ENCODE data around the gene MND1. TPM values are rescaled to one million over a fixed set of nuclear protein-coding genes. Genes with fewer than 3 reads are reported as not detected.
"Not testable (repeated sequence)": the region's sequence is repeated elsewhere in the genome, so short reads cannot be mapped to it uniquely, and the experiment has no call there.

MND1 gene
- polyA plus RNA-seq, 2 donors, result 3.4 to 4.6 TPM

DNA sequence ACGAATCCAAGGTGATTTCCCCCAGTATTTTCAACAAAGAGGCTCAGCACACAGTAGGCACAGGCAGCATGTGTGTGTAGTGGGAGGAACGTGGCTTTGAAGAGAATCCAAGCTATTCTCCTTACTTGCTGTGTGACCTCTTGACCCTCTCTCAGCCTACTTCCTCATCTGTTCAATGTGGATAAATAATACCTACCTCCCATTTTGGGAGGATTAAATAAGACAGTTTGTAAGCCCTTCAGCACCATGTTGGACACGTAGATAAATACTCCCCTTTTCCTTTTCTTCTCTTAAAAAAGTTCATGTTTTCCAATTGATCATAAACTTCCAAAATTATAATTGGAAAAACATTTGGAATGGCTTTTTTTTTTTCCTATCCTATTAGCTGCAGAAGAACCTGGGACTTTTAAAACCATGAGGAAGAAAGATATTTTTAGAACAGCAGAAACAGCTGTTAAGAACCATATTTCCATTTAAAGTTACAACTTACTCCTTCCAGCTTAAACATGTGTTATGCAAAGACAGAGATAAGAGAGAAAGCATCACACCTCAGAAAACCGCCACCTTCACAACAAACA, 65.5 kb downstream of the MND1 start:
- no peak overlapping the region for H3K27ac ChIP-seq (ENCODE audit: low read depth in 2 of 2, low read length in 1 of 2)
- no peaks in the 10 kb centered on the region for H3K27me3 ChIP-seq (ENCODE audit: control insufficient read depth in 1 of 2, insufficient read depth in 2 of 2, low read length in 2 of 2)
- no peaks in the 10 kb centered on the region for H3K36me3 ChIP-seq (ENCODE audit: control insufficient read depth in 2 of 2, insufficient read depth in 2 of 2, low read length in 1 of 2)
- H3K4me1 ChIP-seq (ENCODE audit: control insufficient read depth in 2 of 2, insufficient read depth in 2 of 2, low read length in 1 of 2), result no peaks in the 10 kb centered on the region
- 66 to 74% methylated on average over 4 of the region's 4 CpGs for WGBS, 2 donors
- no peaks in the 10 kb centered on the region for H3K9me3 ChIP-seq (ENCODE audit: control insufficient read depth in 2 of 2, insufficient read depth in 1 of 2, low read depth in 1 of 2, low read length in 1 of 2)
- H3K4me3 ChIP-seq (ENCODE audit: low read depth in 1 of 2, low read length in 2 of 2), result no peak overlapping the region

DNA sequence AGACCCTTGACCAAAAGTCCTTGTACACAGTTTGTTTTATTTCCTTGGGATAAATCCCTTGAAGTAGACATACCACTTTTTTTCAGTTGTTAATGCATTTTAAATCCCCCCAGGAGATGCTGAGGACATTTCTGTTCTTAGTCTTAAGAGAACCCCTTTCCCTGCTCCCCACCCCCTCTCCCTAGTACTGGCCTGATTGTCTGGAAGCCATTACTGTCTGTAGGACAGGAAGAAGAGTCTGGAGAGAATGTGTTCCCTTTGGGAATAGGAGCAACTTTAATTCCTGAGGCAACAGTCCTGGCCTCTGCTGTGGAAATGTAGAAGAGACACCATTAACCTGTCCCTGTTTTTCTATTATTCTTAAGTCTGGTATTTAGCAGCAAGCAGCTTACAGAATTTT, 69.4 kb downstream of the MND1 start:
- no peaks in the 10 kb centered on the region for H3K27me3 ChIP-seq (ENCODE audit: control insufficient read depth in 1 of 2, insufficient read depth in 2 of 2, low read length in 2 of 2)
- no peak overlapping the region for H3K4me3 ChIP-seq (ENCODE audit: low read depth in 1 of 2, low read length in 2 of 2)
- no peaks in the 10 kb centered on the region for H3K36me3 ChIP-seq (ENCODE audit: control insufficient read depth in 2 of 2, insufficient read depth in 2 of 2, low read length in 1 of 2)
- H3K9me3 ChIP-seq (ENCODE audit: control insufficient read depth in 2 of 2, insufficient read depth in 1 of 2, low read depth in 1 of 2, low read length in 1 of 2), result no peaks in the 10 kb centered on the region
- no peak overlapping the region for H3K27ac ChIP-seq (ENCODE audit: low read depth in 2 of 2, low read length in 1 of 2)
- no peaks in the 10 kb centered on the region for H3K4me1 ChIP-seq (ENCODE audit: control insufficient read depth in 2 of 2, insufficient read depth in 2 of 2, low read length in 1 of 2)

DNA sequence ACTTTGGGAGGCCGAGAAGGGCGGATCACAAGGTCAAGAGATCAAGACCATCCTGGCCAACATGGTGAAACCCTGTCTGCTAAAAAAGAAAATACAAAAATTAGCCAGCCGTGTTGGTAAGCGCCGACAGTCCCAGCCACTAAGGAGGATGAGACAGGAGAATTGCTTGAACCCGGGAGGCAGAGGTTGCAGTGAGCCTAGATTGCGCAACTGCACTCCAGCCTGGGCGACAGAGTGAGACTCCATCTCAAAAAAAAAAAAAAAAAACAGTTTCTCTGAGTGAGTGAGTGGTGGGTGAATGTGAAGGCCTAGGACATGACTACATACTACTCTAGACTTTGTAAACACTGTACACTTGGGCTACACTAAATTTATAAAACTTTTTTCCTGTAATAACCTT, 72.0 kb downstream of the MND1 start:
- H3K9me3 ChIP-seq (ENCODE audit: control insufficient read depth in 2 of 2, insufficient read depth in 1 of 2, low read depth in 1 of 2, low read length in 1 of 2); H3K27me3 ChIP-seq (ENCODE audit: control insufficient read depth in 1 of 2, insufficient read depth in 2 of 2, low read length in 2 of 2); H3K4me3 ChIP-seq (ENCODE audit: low read depth in 1 of 2, low read length in 2 of 2); H3K36me3 ChIP-seq (ENCODE audit: control insufficient read depth in 2 of 2, insufficient read depth in 2 of 2, low read length in 1 of 2); H3K27ac ChIP-seq (ENCODE audit: low read depth in 2 of 2, low read length in 1 of 2); H3K4me1 ChIP-seq (ENCODE audit: control insufficient read depth in 2 of 2, insufficient read depth in 2 of 2, low read length in 1 of 2): not testable (repeated sequence)
- WGBS, 2 donors, result 83 to 93% methylated on average over 8 of the region's 8 CpGs

- H3K27me3 ChIP-seq (ENCODE audit: control insufficient read depth in 1 of 2, insufficient read depth in 2 of 2, low read length in 2 of 2), result no peaks in the 10 kb centered on the region
- WGBS, 2 donors, result 92 to 94% methylated on average over 7 of the region's 7 CpGs
- no peak overlapping the region for H3K27ac ChIP-seq (ENCODE audit: low read depth in 2 of 2, low read length in 1 of 2)
- H3K36me3 ChIP-seq (ENCODE audit: control insufficient read depth in 2 of 2, insufficient read depth in 2 of 2, low read length in 1 of 2), result no peaks in the 10 kb centered on the region
- H3K4me1 ChIP-seq (ENCODE audit: control insufficient read depth in 2 of 2, insufficient read depth in 2 of 2, low read length in 1 of 2), result no peaks in the 10 kb centered on the region
- H3K4me3 ChIP-seq (ENCODE audit: low read depth in 1 of 2, low read length in 2 of 2), result no peak overlapping the region
- no peaks in the 10 kb centered on the region for H3K9me3 ChIP-seq (ENCODE audit: control insufficient read depth in 2 of 2, insufficient read depth in 1 of 2, low read depth in 1 of 2, low read length in 1 of 2)
Observed at GRCh38 chr4:153418121-153418520, 73.6 kb downstream of the MND1 start.

DNA sequence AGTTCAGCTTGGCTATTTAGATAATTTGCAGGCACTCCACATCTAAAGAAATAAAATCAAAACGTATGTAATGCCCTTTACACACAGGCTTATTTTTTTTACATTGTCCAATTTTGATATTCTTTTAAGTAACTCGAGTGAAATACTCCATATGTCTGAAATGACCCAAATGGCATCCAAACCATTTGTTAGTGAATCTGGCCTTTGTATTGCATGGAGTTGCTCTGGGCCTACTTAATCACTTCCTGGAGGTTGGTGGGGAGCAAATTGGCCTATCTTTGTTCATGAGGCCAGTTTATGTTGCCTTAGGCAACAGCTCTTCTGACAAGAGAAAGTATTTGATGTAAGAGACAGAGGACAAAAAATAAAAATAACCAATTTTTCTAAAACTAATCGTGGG, 74.1 kb downstream of the MND1 start:
- Histone ChIP-seq H3K27ac (ENCODE audit: low read depth in 2 of 2, low read length in 1 of 2) (no peak overlapping the region), H3K4me3 (ENCODE audit: low read depth in 1 of 2, low read length in 2 of 2) (no peak overlapping the region), H3K36me3 (ENCODE audit: control insufficient read depth in 2 of 2, insufficient read depth in 2 of 2, low read length in 1 of 2) (no peaks in the 10 kb centered on the region), H3K27me3 (ENCODE audit: control insufficient read depth in 1 of 2, insufficient read depth in 2 of 2, low read length in 2 of 2) (no peaks in the 10 kb centered on the region), H3K4me1 (ENCODE audit: control insufficient read depth in 2 of 2, insufficient read depth in 2 of 2, low read length in 1 of 2) (no peaks in the 10 kb centered on the region), H3K9me3 (ENCODE audit: control insufficient read depth in 2 of 2, insufficient read depth in 1 of 2, low read depth in 1 of 2, low read length in 1 of 2) (no peaks in the 10 kb centered on the region)
- 59 to 70% methylated on average over 3 of the region's 3 CpGs for WGBS, 2 donors

GRCh38 chr4:153419029-153419428, 74.5 kb downstream of the MND1 start:
- no peaks in the 10 kb centered on the region for H3K27me3 ChIP-seq (ENCODE audit: control insufficient read depth in 1 of 2, insufficient read depth in 2 of 2, low read length in 2 of 2)
- no peaks in the 10 kb centered on the region for H3K9me3 ChIP-seq (ENCODE audit: control insufficient read depth in 2 of 2, insufficient read depth in 1 of 2, low read depth in 1 of 2, low read length in 1 of 2)
- H3K4me3 ChIP-seq (ENCODE audit: low read depth in 1 of 2, low read length in 2 of 2), result no peak overlapping the region
- 79 to 81% methylated on average over 5 of the region's 5 CpGs for WGBS, 2 donors
- no peaks in the 10 kb centered on the region for H3K36me3 ChIP-seq (ENCODE audit: control insufficient read depth in 2 of 2, insufficient read depth in 2 of 2, low read length in 1 of 2)
- no peak overlapping the region for H3K27ac ChIP-seq (ENCODE audit: low read depth in 2 of 2, low read length in 1 of 2)
- H3K4me1 ChIP-seq (ENCODE audit: control insufficient read depth in 2 of 2, insufficient read depth in 2 of 2, low read length in 1 of 2), result no peaks in the 10 kb centered on the region

- Histone ChIP-seq H3K9me3 (ENCODE audit: control insufficient read depth in 2 of 2, insufficient read depth in 1 of 2, low read depth in 1 of 2, low read length in 1 of 2) (no peaks in the 10 kb centered on the region), H3K4me3 (ENCODE audit: low read depth in 1 of 2, low read length in 2 of 2) (no peak overlapping the region), H3K27me3 (ENCODE audit: control insufficient read depth in 1 of 2, insufficient read depth in 2 of 2, low read length in 2 of 2) (no peaks in the 10 kb centered on the region), H3K4me1 (ENCODE audit: control insufficient read depth in 2 of 2, insufficient read depth in 2 of 2, low read length in 1 of 2) (no peaks in the 10 kb centered on the region), H3K27ac (ENCODE audit: low read depth in 2 of 2, low read length in 1 of 2) (no peak overlapping the region), H3K36me3 (ENCODE audit: control insufficient read depth in 2 of 2, insufficient read depth in 2 of 2, low read length in 1 of 2) (no peaks in the 10 kb centered on the region)
- WGBS, 2 donors, result 78 to 89% methylated on average over 9 of the region's 9 CpGs
Observed at GRCh38 chr4:153419673-153420278, 75.3 kb downstream of the MND1 start.

DNA sequence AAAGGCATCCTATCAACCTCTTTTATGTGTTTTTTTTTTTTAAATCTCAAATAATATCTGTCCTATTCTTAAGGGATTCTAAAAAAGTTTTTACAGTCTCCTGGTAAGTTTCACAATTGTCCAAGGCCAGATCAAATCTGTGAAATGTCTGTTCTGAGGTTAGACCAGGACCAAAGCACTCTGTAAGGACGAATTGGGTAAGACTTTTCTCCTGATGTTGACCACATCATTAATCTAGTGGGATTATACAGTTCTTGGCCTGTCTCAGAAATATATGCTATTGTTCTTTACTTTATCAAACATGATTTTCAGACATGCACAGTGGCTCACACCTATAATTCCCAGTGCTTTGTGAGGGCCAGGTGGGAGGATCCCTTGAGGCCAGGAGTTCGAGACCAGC, 75.9 kb downstream of the MND1 start:
- Histone ChIP-seq H3K4me3 (ENCODE audit: low read depth in 1 of 2, low read length in 2 of 2) (no peak overlapping the region), H3K27ac (ENCODE audit: low read depth in 2 of 2, low read length in 1 of 2) (no peak overlapping the region), H3K27me3 (ENCODE audit: control insufficient read depth in 1 of 2, insufficient read depth in 2 of 2, low read length in 2 of 2) (no peaks in the 10 kb centered on the region), H3K4me1 (ENCODE audit: control insufficient read depth in 2 of 2, insufficient read depth in 2 of 2, low read length in 1 of 2) (no peaks in the 10 kb centered on the region), H3K9me3 (ENCODE audit: control insufficient read depth in 2 of 2, insufficient read depth in 1 of 2, low read depth in 1 of 2, low read length in 1 of 2) (no peaks in the 10 kb centered on the region), H3K36me3 (ENCODE audit: control insufficient read depth in 2 of 2, insufficient read depth in 2 of 2, low read length in 1 of 2) (no peaks in the 10 kb centered on the region)
- WGBS, 2 donors, result 74 to 83% methylated on average over 2 of the region's 2 CpGs

DNA sequence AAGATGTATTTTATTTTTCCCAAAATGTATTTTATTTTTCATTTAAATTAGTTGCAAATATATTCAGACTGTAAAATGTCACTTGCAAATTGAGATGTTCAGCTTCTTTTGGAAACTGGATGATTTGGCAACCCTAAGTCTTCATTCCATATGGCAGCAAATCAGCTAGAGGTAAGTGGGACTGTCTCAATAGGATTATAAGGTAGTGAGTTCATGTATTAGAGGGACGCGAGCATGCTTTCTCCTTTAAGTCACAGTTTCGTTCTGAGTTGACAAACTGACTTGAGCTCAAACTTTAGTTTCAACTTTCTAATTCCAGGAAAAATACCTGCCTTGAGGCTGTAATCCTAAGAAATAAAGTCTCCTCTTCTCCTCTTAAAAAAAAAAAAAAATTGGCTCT, 77.5 kb downstream of the MND1 start:
- Histone ChIP-seq H3K4me1 (ENCODE audit: control insufficient read depth in 2 of 2, insufficient read depth in 2 of 2, low read length in 1 of 2) (no peaks in the 10 kb centered on the region), H3K4me3 (ENCODE audit: low read depth in 1 of 2, low read length in 2 of 2) (no peak overlapping the region), H3K36me3 (ENCODE audit: control insufficient read depth in 2 of 2, insufficient read depth in 2 of 2, low read length in 1 of 2) (no peaks in the 10 kb centered on the region), H3K9me3 (ENCODE audit: control insufficient read depth in 2 of 2, insufficient read depth in 1 of 2, low read depth in 1 of 2, low read length in 1 of 2) (no peaks in the 10 kb centered on the region), H3K27me3 (ENCODE audit: control insufficient read depth in 1 of 2, insufficient read depth in 2 of 2, low read length in 2 of 2) (no peaks in the 10 kb centered on the region), H3K27ac (ENCODE audit: low read depth in 2 of 2, low read length in 1 of 2) (no peak overlapping the region)
- 81 to 91% methylated on average over 3 of the region's 3 CpGs for WGBS, 2 donors

GRCh38 chr4:153426207-153426885, 81.9 kb downstream of the MND1 start:
- Histone ChIP-seq H3K4me3 (ENCODE audit: low read depth in 1 of 2, low read length in 2 of 2) (no peak overlapping the region), H3K9me3 (ENCODE audit: control insufficient read depth in 2 of 2, insufficient read depth in 1 of 2, low read depth in 1 of 2, low read length in 1 of 2) (no peaks in the 10 kb centered on the region), H3K4me1 (ENCODE audit: control insufficient read depth in 2 of 2, insufficient read depth in 2 of 2, low read length in 1 of 2) (no peaks in the 10 kb centered on the region), H3K36me3 (ENCODE audit: control insufficient read depth in 2 of 2, insufficient read depth in 2 of 2, low read length in 1 of 2) (no peaks in the 10 kb centered on the region), H3K27ac (ENCODE audit: low read depth in 2 of 2, low read length in 1 of 2) (no peak overlapping the region), H3K27me3 (ENCODE audit: control insufficient read depth in 1 of 2, insufficient read depth in 2 of 2, low read length in 2 of 2) (no peaks in the 10 kb centered on the region)
- 76 to 78% methylated on average over 4 of the region's 4 CpGs for WGBS, 2 donors
